PFSK-1 (cell line): ENCODE results near the gene PRMT3.

ENCODE experiments used
- FOXP2 ChIP-seq: optimal IDR thresholded peaks from 2 replicates; pipeline ENCODE3; 2011; ENCODE audit warnings: borderline replicate concordance, control low read depth, inconsistent platforms; ENCODE audit not compliant: insufficient read depth; ENCODE audit errors: extremely low read length, extremely low read depth
- POLR2AphosphoS5 ChIP-seq: IDR thresholded peaks from 2 replicates; pipeline ENCODE4 v1.6.1; 2012; ENCODE audit warnings: low read depth, mild to moderate bottlenecking, control low read depth, low read length, moderate library complexity
- REST ChIP-seq, 2 experiments: IDR thresholded peaks; 2 replicates each; pipeline versions ENCODE4 v1.6.1 to v1.8.0; 2011 to 2012; ENCODE audit warnings: low read depth in 2 of 2, low read length in 2 of 2, control low read depth in 1 of 2, inconsistent platforms in 1 of 2, mild to moderate bottlenecking in 1 of 2, moderate library complexity in 1 of 2; ENCODE audit not compliant: insufficient read depth in 1 of 2
- SIN3A ChIP-seq: IDR thresholded peaks from 2 replicates; pipeline ENCODE4 v1.6.1; 2012; ENCODE audit warnings: mild to moderate bottlenecking, low read length, moderate library complexity, borderline replicate concordance; ENCODE audit not compliant: insufficient read depth
- TAF1 ChIP-seq: IDR thresholded peaks from 2 replicates; pipeline ENCODE4 v1.6.1; 2012; ENCODE audit warnings: low read length, control low read depth, borderline replicate concordance; ENCODE audit not compliant: insufficient read depth

DNA sequence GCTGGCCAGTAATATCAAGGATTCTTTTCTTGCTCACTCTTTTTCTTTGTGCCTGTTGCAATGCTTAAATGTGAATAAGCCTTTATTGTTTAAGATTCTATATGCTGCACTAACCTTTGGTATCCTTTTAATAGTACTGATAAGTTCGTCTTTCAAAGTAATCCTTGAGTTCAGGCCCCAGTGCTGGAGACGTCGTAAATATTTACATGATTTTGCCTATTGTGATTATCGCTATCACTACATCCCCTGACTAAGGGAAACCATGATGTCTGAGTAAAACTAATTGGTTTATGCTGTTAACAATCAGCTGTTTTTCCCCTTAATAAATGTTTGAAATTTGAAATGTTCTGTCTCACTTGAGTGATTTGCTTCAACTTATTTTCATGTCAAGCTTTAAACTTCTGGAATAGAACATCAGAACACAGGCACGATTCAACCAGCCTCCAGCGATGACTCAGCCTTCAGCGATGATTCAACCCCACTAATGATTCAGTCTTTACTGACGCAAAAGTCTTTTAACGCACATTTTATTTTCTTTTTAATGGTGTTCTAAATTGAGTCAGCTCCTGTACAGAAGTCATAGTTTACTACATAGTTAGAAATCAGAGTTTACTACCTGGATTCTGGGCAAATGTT, 20.1 kb upstream of the PRMT3 start:
- TF ChIP-seq TAF1: no peak
- TF ChIP-seq REST (IDR thresholded peaks at IDR 0.05; ENCODE audit: insufficient read depth in 1 of 2, low read depth in 2 of 2, low read length in 2 of 2): no peak
- no peak for TF ChIP-seq POLR2AphosphoS5
- no peak for TF ChIP-seq FOXP2
- TF ChIP-seq SIN3A: no peak
